ENCODE results near the gene CCDC178. TPM values are rescaled to one million over a fixed set of nuclear protein-coding genes. Genes with fewer than 3 reads are reported as not detected.

The CCDC178 gene
- total RNA-seq, 2 donors from 2014 or later: 0.36 TPM; not detected in 1

Other genes with a start within 250 kb of the CCDC178 start
- gene ASXL3, start 137.5 kb upstream of the CCDC178 start, total RNA-seq: 1 to 10 TPM; 1.3 to 4.4 TPM